ENCODE data around the gene RBM33. TPM values are rescaled to one million over a fixed set of nuclear protein-coding genes. Genes with fewer than 3 reads are reported as not detected.

The RBM33 gene
- total RNA-seq, 1 experiment from 2014 or later: 61.1 TPM

DNA sequence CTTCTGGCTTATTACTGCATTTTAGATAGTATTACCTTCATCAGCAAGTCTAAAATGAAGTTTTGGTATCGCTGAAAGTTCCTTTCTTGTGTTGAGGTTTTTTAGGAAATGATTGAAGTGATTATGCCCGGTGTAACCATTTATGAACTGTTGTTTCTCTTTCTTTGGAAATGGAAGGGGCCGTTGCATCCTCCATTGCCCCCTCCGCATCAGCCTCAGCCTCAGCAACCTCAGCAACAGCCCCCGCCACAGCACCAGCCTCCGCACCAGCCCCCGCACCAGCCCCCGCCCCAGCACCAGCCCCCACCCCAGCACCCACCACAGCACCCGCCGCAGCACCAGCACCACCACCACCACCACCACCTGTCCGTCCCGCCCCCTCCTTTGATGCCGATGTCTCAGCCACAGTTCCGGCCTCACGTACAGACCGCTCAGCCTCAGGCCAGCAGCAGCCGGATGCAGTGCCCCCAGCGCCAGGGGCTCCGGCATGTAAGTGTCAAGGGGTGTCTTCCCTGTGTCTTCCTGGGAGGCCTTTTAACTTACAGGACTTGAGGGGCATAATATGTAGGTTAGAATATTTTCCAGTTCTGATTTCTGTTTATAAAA lies 95.2 kb downstream of the RBM33 start:
- TF ChIP-seq TCF7L2 (IDR thresholded peaks at IDR 0.05; ENCODE audit: low read depth, low read length) (no peak), SIN3A (IDR thresholded peaks at IDR 0.05; ENCODE audit: borderline replicate concordance, insufficient read depth, low read depth, low read length) (no peak), POLR2AphosphoS5 (IDR thresholded peaks at IDR 0.05; ENCODE audit: low read depth, low read length) (no peak)
- TF ChIP-seq, protein P1, sequence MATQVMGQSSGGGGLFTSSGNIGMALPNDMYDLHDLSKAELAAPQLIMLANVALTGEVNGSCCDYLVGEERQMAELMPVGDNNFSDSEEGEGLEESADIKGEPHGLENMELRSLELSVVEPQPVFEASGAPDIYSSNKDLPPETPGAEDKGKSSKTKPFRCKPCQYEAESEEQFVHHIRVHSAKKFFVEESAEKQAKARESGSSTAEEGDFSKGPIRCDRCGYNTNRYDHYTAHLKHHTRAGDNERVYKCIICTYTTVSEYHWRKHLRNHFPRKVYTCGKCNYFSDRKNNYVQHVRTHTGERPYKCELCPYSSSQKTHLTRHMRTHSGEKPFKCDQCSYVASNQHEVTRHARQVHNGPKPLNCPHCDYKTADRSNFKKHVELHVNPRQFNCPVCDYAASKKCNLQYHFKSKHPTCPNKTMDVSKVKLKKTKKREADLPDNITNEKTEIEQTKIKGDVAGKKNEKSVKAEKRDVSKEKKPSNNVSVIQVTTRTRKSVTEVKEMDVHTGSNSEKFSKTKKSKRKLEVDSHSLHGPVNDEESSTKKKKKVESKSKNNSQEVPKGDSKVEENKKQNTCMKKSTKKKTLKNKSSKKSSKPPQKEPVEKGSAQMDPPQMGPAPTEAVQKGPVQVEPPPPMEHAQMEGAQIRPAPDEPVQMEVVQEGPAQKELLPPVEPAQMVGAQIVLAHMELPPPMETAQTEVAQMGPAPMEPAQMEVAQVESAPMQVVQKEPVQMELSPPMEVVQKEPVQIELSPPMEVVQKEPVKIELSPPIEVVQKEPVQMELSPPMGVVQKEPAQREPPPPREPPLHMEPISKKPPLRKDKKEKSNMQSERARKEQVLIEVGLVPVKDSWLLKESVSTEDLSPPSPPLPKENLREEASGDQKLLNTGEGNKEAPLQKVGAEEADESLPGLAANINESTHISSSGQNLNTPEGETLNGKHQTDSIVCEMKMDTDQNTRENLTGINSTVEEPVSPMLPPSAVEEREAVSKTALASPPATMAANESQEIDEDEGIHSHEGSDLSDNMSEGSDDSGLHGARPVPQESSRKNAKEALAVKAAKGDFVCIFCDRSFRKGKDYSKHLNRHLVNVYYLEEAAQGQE (IDR thresholded peaks at IDR 0.05; ENCODE audit: insufficient read depth in 1 of 2, low read depth in 2 of 2, low read length in 1 of 2): no peak
- TF ChIP-seq, protein P2, sequence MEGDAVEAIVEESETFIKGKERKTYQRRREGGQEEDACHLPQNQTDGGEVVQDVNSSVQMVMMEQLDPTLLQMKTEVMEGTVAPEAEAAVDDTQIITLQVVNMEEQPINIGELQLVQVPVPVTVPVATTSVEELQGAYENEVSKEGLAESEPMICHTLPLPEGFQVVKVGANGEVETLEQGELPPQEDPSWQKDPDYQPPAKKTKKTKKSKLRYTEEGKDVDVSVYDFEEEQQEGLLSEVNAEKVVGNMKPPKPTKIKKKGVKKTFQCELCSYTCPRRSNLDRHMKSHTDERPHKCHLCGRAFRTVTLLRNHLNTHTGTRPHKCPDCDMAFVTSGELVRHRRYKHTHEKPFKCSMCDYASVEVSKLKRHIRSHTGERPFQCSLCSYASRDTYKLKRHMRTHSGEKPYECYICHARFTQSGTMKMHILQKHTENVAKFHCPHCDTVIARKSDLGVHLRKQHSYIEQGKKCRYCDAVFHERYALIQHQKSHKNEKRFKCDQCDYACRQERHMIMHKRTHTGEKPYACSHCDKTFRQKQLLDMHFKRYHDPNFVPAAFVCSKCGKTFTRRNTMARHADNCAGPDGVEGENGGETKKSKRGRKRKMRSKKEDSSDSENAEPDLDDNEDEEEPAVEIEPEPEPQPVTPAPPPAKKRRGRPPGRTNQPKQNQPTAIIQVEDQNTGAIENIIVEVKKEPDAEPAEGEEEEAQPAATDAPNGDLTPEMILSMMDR (IDR thresholded peaks at IDR 0.05): no peak
- CTCF ChIA-PET: no interaction called here
- intact Hi-C loops (cut with micrococcal nuclease; ENCODE audit: unreplicated experiment) (loop anchor here (10.0 kb wide), 1 partner anchor 355 kb away; no protein-coding TSS in a partner anchor), in situ Hi-C loops (cut with HindIII; ENCODE audit: low pct_unique_long_range_greater_than_20kb, low sequenced_read_pairs) (no loop called here)
- POLR2A ChIA-PET: no interaction called here
- Histone ChIP-seq H3K27ac (ENCODE audit: low read length) (no peak overlapping the region), H3K27me3 (ENCODE audit: control insufficient read depth, insufficient read depth, low read length) (no peaks in the 10 kb centered on the region), H3K36me3 (ENCODE audit: control insufficient read depth, insufficient read depth, low read length) (peaks cover 35% of the 10 kb centered on the region), H3K4me3 (ENCODE audit: low read depth in 2 of 2, low read length in 2 of 2) (no peak overlapping the region), H3K9me3 (ENCODE audit: control insufficient read depth, insufficient read depth, low read depth, low read length) (no peaks in the 10 kb centered on the region), H3K4me1 (ENCODE audit: control insufficient read depth, insufficient read depth, low read length) (no peaks in the 10 kb centered on the region)
- no TSS peak for BruUV-seq (replicated peaks)
- DNase-seq (ENCODE audit: low read depth, low spot score) (no peak), ATAC-seq (no peak)

DNA sequence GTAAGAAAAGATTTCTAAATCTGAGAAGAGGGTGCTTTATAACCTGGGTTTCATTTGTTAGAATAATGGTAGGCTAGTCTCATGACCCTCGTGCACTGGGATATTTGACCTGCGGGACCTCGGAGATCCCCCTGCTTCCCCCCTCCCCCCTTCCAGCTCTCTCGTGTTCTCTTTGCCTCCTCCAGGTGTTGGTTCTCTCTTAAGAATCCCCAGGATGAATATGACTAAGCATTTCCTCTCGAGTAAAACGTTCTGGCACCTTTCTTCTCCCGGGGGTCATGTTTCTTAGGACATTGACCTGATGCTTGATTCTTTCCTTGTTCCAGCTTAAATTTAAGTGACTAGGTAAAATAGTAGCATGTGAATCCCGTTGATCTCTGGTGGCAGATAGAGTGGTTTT lies 96.6 kb downstream of the RBM33 start:
- Histone ChIP-seq H3K4me3 (ENCODE audit: low read depth in 2 of 2, low read length in 2 of 2) (no peak overlapping the region), H3K36me3 (ENCODE audit: control insufficient read depth, insufficient read depth, low read length) (peaks cover 42% of the 10 kb centered on the region), H3K27me3 (ENCODE audit: control insufficient read depth, insufficient read depth, low read length) (no peaks in the 10 kb centered on the region), H3K4me1 (ENCODE audit: control insufficient read depth, insufficient read depth, low read length) (no peaks in the 10 kb centered on the region), H3K27ac (ENCODE audit: low read length) (no peak overlapping the region), H3K9me3 (ENCODE audit: control insufficient read depth, insufficient read depth, low read depth, low read length) (no peaks in the 10 kb centered on the region)
- POLR2A ChIA-PET: interaction anchor here (0.5 kb wide), 1 partner anchor 77 kb away, joined by 3 read pairs; no protein-coding TSS in a partner anchor
- intact Hi-C loops (cut with micrococcal nuclease; ENCODE audit: unreplicated experiment) (no loop called here), in situ Hi-C loops (cut with HindIII; ENCODE audit: low pct_unique_long_range_greater_than_20kb, low sequenced_read_pairs) (no loop called here)
- BruUV-seq (replicated peaks): no TSS peak
- TF ChIP-seq, protein P1 (IDR thresholded peaks at IDR 0.05; ENCODE audit: insufficient read depth in 1 of 2, low read depth in 2 of 2, low read length in 1 of 2): no peak
- TF ChIP-seq SIN3A (IDR thresholded peaks at IDR 0.05; ENCODE audit: borderline replicate concordance, insufficient read depth, low read depth, low read length) (no peak), POLR2AphosphoS5 (IDR thresholded peaks at IDR 0.05; ENCODE audit: low read depth, low read length) (no peak), TCF7L2 (IDR thresholded peaks at IDR 0.05; ENCODE audit: low read depth, low read length) (no peak)
- TF ChIP-seq, protein P2 (IDR thresholded peaks at IDR 0.05): no peak
- CTCF ChIA-PET: no interaction called here
- no peak for ATAC-seq
- no peak for DNase-seq (ENCODE audit: low read depth, low spot score)
